D721Med (cell line): ENCODE data around the gene COL16A1.

Experiments used
- DNase-seq: peaks from one replicate; pipeline ENCODE4 v3.0.0; 2011; ENCODE audit warnings: low spot score; ENCODE audit not compliant: insufficient read length
- FAIRE-seq: peaks from 2 replicates; lab custom pipeline; 2011; peaks lifted over from hg19 to GRCh38; lab: Jason Lieb, UNC
- CTCF ChIP-seq: IDR thresholded peaks from 2 replicates; pipeline ENCODE4 v1.5.1; 2012; ENCODE audit warnings: mild to moderate bottlenecking, control low read depth; ENCODE audit not compliant: insufficient read depth; ENCODE audit errors: missing control alignments

COL16A1 gene

DNA sequence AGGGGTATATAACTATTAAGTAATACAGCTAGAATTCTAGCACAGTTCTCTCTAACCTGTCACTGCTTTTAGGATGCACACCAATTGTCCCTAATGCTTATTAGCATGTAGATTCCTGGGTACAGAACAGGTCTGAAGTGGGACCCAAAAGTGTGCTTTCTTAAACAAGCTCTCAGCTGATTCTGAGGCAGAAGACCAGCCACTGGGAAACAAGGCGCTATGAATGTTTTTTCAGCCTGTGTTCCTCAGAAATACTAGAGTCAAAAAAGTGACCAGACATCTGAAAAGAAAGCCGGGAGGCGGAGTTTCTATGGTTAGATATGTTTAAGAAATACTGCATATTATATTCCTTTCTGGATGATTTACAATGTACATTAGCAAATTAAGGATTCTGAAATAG lies 60.9 kb downstream of the COL16A1 start:
- TF ChIP-seq CTCF, result no peak
- no peak for FAIRE-seq
- no peak for DNase-seq

DNA sequence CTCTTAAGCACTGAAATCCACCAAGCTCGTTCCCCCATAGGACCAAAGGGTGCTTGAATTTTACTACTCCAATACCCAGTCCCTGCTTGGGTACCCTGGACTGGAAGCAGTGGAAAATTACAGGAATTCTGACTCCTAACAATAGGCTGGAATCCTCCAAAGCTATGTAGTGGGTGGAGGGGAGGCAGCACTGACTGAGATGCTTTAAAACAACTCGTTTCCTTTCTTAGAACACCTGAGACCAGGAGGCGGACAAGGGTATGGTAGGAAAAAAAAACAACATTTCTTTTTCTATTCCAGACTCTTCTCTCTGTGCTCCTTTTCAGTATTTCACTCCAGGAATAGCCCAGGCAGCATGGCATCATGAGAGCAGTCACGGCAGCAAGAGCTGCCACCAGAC lies 61.5 kb downstream of the COL16A1 start:
- no peak for FAIRE-seq
- DNase-seq, result no peak
- no peak for TF ChIP-seq CTCF

- DNase-seq, result no peak
- no peak for TF ChIP-seq CTCF
- no peak for FAIRE-seq
These were observed 62.9 kb downstream of the COL16A1 start for GRCh38 chr1:31640964-31641363.

DNA sequence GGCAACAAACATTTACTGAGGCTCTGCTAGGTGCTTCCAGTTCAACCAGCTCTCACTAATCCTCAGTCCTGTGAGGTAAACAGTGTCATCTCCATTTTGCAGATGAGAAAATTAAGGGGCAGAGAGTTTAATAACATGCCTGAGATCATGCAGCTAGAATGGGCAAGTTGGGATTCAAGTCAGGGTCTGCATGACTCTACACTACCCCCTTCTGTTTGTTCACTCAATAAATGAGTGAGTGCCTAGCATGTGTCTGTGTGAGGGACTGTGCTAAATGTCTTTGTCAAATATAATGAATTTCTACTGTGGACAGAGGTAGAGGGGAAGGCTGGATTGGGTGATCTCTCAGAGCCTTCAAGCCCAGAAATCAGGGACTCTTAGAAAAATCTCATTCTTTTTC lies 63.6 kb downstream of the COL16A1 start:
- FAIRE-seq (no peak), DNase-seq (no peak)
- peak; percentile 11 for TF ChIP-seq CTCF

- DNase-seq (no peak), FAIRE-seq (no peak)
- TF ChIP-seq CTCF, result no peak
These were observed 64.3 kb downstream of the COL16A1 start for GRCh38 chr1:31639543-31639942.

DNA sequence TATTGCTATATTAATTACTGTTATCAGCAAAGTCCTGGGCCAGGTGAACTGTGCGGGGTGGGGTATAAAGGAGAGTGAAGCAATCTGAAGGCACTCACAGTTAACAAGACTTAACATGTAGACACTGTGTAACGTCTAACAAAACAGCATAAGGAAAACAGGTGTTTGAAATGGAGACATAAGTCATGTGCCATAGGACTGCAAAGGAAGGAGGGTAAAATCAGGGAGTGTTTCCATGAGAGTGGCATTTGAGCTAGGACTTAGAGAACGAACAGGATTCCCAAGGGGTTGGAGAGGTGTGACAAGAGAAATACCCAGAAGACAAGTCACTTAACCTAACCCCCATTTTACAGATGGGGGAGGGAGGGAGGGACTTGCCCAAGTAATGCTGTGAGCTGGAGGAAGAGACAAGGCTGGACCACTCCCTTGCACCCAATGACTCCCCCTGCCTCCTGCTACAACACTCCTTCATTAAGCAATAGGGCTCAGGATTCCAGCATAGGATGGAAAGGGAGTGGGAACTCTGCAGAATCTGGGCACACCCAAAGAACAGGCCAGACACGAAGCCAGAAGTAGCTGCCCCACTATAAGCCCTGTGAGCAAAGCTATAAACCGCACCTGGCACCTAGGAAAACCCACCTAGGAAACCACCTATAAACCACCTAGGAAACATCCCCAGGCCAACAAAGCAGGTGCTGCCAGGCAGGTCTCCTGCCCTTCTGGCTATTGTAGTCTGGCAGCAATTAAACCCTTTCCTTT lies 65.7 kb downstream of the COL16A1 start:
- no peak for FAIRE-seq
- TF ChIP-seq CTCF, result no peak
- DNase-seq, result no peak

- TF ChIP-seq CTCF, result peak; percentile 26
- FAIRE-seq (no peak), DNase-seq (no peak)
These were observed 70.7 kb downstream of the COL16A1 start for GRCh38 chr1:31633117-31633516.
